Astrocyte (in vitro differentiated cells and primary cell): ENCODE measurements around the gene MRPS9. TPM values are rescaled to one million over a fixed set of nuclear protein-coding genes. Genes with fewer than 3 reads are reported as not detected.

Experiments used
- DNase-seq: peaks from one replicate; pipeline ENCODE4 v3.0.0-alpha.2; 2010; ENCODE audit warnings: low read depth
- FAIRE-seq: peaks from 2 replicates; lab custom pipeline; 2011; peaks lifted over from hg19 to GRCh38; lab: Jason Lieb, UNC
- H2AFZ ChIP-seq: 2 replicates; pipeline ENCODE4 v1.6.0; 2012; ENCODE audit warnings: low read depth, low read length, inconsistent platforms
- H3K27ac ChIP-seq: 2 replicates; pipeline ENCODE4 v1.5.1; 2011; ENCODE audit warnings: low read depth, low read length, inconsistent platforms
- H3K27me3 ChIP-seq: 2 replicates; pipeline ENCODE4 v1.6.0; 2011; ENCODE audit warnings: low read length, inconsistent platforms; ENCODE audit not compliant: insufficient read depth
- H3K36me3 ChIP-seq: 2 replicates; pipeline ENCODE4 v1.5.1; 2011; ENCODE audit warnings: low read length, inconsistent platforms; ENCODE audit not compliant: insufficient read depth
- H3K4me1 ChIP-seq: 2 replicates; pipeline ENCODE4 v1.5.1; 2011; ENCODE audit warnings: low read length, inconsistent platforms; ENCODE audit not compliant: insufficient read depth
- H3K4me2 ChIP-seq: 2 replicates; pipeline ENCODE4 v1.6.0; 2012; ENCODE audit warnings: low read length, inconsistent platforms
- H3K4me3 ChIP-seq: 2 replicates; pipeline ENCODE4 v1.5.1; 2011; ENCODE audit warnings: low read depth, mild to moderate bottlenecking, low read length, inconsistent platforms; ENCODE audit not compliant: insufficient read depth
- H3K79me2 ChIP-seq: 2 replicates; pipeline ENCODE4 v1.6.0; 2012; ENCODE audit warnings: mild to moderate bottlenecking, low read length, inconsistent platforms; ENCODE audit not compliant: insufficient read depth
- H3K9ac ChIP-seq: 2 replicates; pipeline ENCODE4 v1.6.0; 2012; ENCODE audit warnings: mild to moderate bottlenecking, low read length, inconsistent platforms
- H3K9me3 ChIP-seq: 2 replicates; pipeline ENCODE4 v1.5.1; 2012; ENCODE audit warnings: low read depth, mild to moderate bottlenecking, low read length, inconsistent platforms; ENCODE audit not compliant: insufficient read depth
- H4K20me1 ChIP-seq: 2 replicates; pipeline ENCODE4 v1.6.0; 2012; ENCODE audit warnings: low read length, inconsistent platforms; ENCODE audit not compliant: insufficient read depth
- H3K27ac Mint-ChIP-seq: one replicate; pipeline ENCODE4 v1.8.0; 2021; ENCODE audit warnings: mild to moderate bottlenecking, mixed read lengths; ENCODE audit not compliant: unreplicated experiment
- H3K27me3 Mint-ChIP-seq: one replicate; pipeline ENCODE4 v1.8.0; 2021; ENCODE audit warnings: low read depth, mixed read lengths; ENCODE audit not compliant: unreplicated experiment
- H3K36me3 Mint-ChIP-seq: one replicate; pipeline ENCODE4 v1.8.0; 2021; ENCODE audit warnings: low read depth, mixed read lengths; ENCODE audit not compliant: unreplicated experiment
- H3K4me1 Mint-ChIP-seq: one replicate; pipeline ENCODE4 v1.8.0; 2021; ENCODE audit warnings: low read depth, mixed read lengths; ENCODE audit not compliant: unreplicated experiment
- H3K4me3 Mint-ChIP-seq: one replicate; pipeline ENCODE4 v1.8.0; 2021; ENCODE audit warnings: mild to moderate bottlenecking, moderate library complexity, mixed read lengths; ENCODE audit not compliant: unreplicated experiment
- H3K9me3 Mint-ChIP-seq: one replicate; pipeline ENCODE4 v1.8.0; 2021; ENCODE audit warnings: mild to moderate bottlenecking, mixed read lengths; ENCODE audit not compliant: unreplicated experiment
- EZH2 ChIP-seq: IDR thresholded peaks from 2 replicates; pipeline ENCODE4 v1.6.1; 2012; ENCODE audit warnings: mild to moderate bottlenecking, low read length, inconsistent platforms; ENCODE audit not compliant: insufficient read depth
- total RNA-seq: library from RNA; stranded (reverse); gene quantifications from 2 replicates; pipeline ENCODE4 v1.2.1, GENCODE V29; 2021
- TF ChIP-seq, protein P1 (sequence below): IDR thresholded peaks from 2 replicates; pipeline ENCODE4 v1.5.1; 2011; ENCODE audit warnings: low read depth, mild to moderate bottlenecking, inconsistent platforms, low read length, moderate library complexity; ENCODE audit not compliant: insufficient read depth

MRPS9 gene
- total RNA-seq, 1 donor from 2014 or later, result 32.3 TPM

DNA sequence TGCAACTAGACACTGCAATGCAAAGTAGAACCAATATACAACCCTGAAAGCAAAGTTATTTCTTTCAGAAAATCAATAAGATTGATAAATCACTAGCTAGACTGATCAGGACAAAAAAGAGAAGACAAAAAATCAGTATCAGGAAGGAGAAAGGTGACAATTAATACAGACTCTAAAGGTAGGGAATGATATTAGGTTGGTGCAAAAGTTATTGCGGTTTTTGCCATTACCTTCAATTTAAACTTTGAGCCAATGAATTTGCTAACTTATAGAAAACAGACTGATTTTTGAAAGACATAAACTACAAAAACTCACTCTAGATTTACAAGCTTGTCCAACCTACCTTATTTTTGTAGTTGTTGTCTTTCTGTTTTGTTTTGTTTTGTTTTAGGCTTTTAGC lies 30.5 kb upstream of the MRPS9 start:
- no peak overlapping the region for H3K27ac ChIP-seq
- H3K9ac ChIP-seq, result no peak overlapping the region
- H3K27me3 Mint-ChIP-seq, result no peaks in the 10 kb centered on the region
- DNase-seq (no peak), FAIRE-seq (no peak)
- H3K4me3 ChIP-seq, result no peak overlapping the region
- no peaks in the 10 kb centered on the region for H4K20me1 ChIP-seq
- no peaks in the 10 kb centered on the region for H3K79me2 ChIP-seq
- H3K9me3 ChIP-seq, result no peaks in the 10 kb centered on the region
- TF ChIP-seq EZH2, result no peak
- TF ChIP-seq, protein P1, sequence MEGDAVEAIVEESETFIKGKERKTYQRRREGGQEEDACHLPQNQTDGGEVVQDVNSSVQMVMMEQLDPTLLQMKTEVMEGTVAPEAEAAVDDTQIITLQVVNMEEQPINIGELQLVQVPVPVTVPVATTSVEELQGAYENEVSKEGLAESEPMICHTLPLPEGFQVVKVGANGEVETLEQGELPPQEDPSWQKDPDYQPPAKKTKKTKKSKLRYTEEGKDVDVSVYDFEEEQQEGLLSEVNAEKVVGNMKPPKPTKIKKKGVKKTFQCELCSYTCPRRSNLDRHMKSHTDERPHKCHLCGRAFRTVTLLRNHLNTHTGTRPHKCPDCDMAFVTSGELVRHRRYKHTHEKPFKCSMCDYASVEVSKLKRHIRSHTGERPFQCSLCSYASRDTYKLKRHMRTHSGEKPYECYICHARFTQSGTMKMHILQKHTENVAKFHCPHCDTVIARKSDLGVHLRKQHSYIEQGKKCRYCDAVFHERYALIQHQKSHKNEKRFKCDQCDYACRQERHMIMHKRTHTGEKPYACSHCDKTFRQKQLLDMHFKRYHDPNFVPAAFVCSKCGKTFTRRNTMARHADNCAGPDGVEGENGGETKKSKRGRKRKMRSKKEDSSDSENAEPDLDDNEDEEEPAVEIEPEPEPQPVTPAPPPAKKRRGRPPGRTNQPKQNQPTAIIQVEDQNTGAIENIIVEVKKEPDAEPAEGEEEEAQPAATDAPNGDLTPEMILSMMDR, result no peak
- H3K4me2 ChIP-seq, result no peak overlapping the region
- no peaks in the 10 kb centered on the region for H3K4me1 ChIP-seq
- H3K36me3 ChIP-seq, result no peaks in the 10 kb centered on the region
- no peaks in the 10 kb centered on the region for H3K4me1 Mint-ChIP-seq
- no peak overlapping the region for H3K4me3 Mint-ChIP-seq
- H3K36me3 Mint-ChIP-seq, result no peaks in the 10 kb centered on the region
- H3K9me3 Mint-ChIP-seq, result peaks cover 4% of the 10 kb centered on the region
- no peaks in the 10 kb centered on the region for H3K27me3 ChIP-seq
- no peak overlapping the region for H3K27ac Mint-ChIP-seq
- H2AFZ ChIP-seq, result no peak overlapping the region

DNA sequence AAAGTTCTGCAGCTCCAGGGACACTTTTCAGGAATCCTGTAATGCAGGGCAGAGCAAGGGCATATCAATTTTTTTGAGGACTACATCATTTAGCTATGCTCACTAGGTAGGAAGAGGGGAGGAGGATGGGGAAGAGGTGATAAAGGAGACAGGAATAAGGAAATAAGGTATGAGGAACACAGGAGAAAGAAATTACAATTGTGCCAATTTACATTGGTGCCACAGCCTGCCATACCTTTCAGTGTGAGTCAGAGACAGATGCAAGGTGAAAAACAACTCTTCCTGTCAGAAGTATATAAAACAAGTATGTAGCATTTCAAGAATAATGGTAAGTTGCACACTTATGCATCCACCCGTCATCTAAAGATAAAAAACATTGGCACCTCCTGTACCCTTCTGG lies 5.4 kb upstream of the MRPS9 start:
- DNase-seq (no peak), FAIRE-seq (no peak)
- Histone ChIP-seq H2AFZ (no peak overlapping the region), H3K4me3 (no peak overlapping the region), H3K9me3 (no peaks in the 10 kb centered on the region), H3K4me2 (no peak overlapping the region), H4K20me1 (no peaks in the 10 kb centered on the region), H3K79me2 (no peaks in the 10 kb centered on the region), H3K9ac (no peak overlapping the region), H3K36me3 (no peaks in the 10 kb centered on the region), H3K27ac (no peak overlapping the region), H3K4me1 (peaks cover 5% of the 10 kb centered on the region), H3K27me3 (no peaks in the 10 kb centered on the region)
- Mint-ChIP-seq H3K36me3 (no peaks in the 10 kb centered on the region), H3K4me1 (no peaks in the 10 kb centered on the region), H3K4me3 (no peak overlapping the region), H3K27me3 (no peaks in the 10 kb centered on the region), H3K9me3 (no peaks in the 10 kb centered on the region), H3K27ac (no peak overlapping the region)
- no peak for TF ChIP-seq EZH2
- TF ChIP-seq, protein P1, result no peak

DNA sequence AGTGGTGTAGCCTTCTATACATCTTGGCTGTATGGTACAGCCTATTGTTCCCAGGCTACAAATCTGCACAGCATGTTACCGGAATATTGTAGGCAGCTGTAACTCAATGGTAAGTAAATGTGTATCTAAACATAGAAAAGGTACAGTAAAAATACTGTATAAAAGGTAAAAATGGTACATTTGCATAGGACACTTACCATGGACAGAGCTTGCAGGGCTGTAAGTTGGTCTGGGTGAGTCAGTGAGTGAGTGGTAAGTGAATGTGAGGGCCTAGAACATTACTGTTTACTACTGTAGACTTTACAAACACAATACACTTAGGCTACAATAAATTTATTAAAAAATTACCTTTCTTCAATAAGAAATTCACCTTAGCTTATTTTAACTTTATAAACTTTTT lies 3.7 kb upstream of the MRPS9 start:
- H3K4me3 Mint-ChIP-seq, result no peak overlapping the region
- no peaks in the 10 kb centered on the region for H3K9me3 Mint-ChIP-seq
- no peaks in the 10 kb centered on the region for H3K9me3 ChIP-seq
- H3K27me3 Mint-ChIP-seq, result no peaks in the 10 kb centered on the region
- no peak overlapping the region for H2AFZ ChIP-seq
- H3K4me1 Mint-ChIP-seq, result no peaks in the 10 kb centered on the region
- TF ChIP-seq, protein P1, result no peak
- no peak for TF ChIP-seq EZH2
- FAIRE-seq, result no peak
- H3K79me2 ChIP-seq, result peaks cover 12% of the 10 kb centered on the region
- H3K27ac ChIP-seq, result no peak overlapping the region
- no peak overlapping the region for H3K27ac Mint-ChIP-seq
- no peaks in the 10 kb centered on the region for H3K27me3 ChIP-seq
- no peak overlapping the region for H3K4me3 ChIP-seq
- H3K4me1 ChIP-seq, result peaks cover 12% of the 10 kb centered on the region
- no peaks in the 10 kb centered on the region for H3K36me3 ChIP-seq
- H3K4me2 ChIP-seq, result no peak overlapping the region
- no peaks in the 10 kb centered on the region for H3K36me3 Mint-ChIP-seq
- H3K9ac ChIP-seq, result no peak overlapping the region
- H4K20me1 ChIP-seq, result no peaks in the 10 kb centered on the region
- no peak for DNase-seq
